HepG2 (cell line): Measurements from ENCODE around the gene SLC12A3. TPM values are rescaled to one million over a fixed set of nuclear protein-coding genes. Genes with fewer than 3 reads are reported as not detected.

ENCODE experiments used
- BRCA1 ChIP-seq: sonication (generic); formaldehyde crosslinking; IDR thresholded peaks from 2 replicates; pipeline ENCODE4 v1.4.0; 2020; ENCODE audit warnings: missing genetic modification reagents
- HMGXB4 ChIP-seq, 2 experiments: sonication (generic) in 1 of 2; formaldehyde crosslinking in 1 of 2; IDR thresholded peaks; 2 replicates each; pipeline versions ENCODE4 v1.4.0 to v1.6.1; 2018 to 2020; ENCODE audit warnings: missing genetic modification reagents in 2 of 2, borderline replicate concordance in 1 of 2, low read depth in 1 of 2, mild to moderate bottlenecking in 1 of 2, missing biosample characterization in 1 of 2
- IRX3 ChIP-seq: sonication (generic); formaldehyde crosslinking; IDR thresholded peaks from 2 replicates; pipeline ENCODE4 v1.8.1; 2023; ENCODE audit warnings: mild to moderate bottlenecking, low read depth, missing genetic modification reagents, borderline replicate concordance
- NR2F2 ChIP-seq: IDR thresholded peaks from 2 replicates; pipeline ENCODE4 v1.6.1; 2012; ENCODE audit warnings: low read depth, inconsistent platforms, borderline replicate concordance
- SAFB2 ChIP-seq: sonication (generic); formaldehyde crosslinking; IDR thresholded peaks from 2 replicates; pipeline ENCODE4 v1.5.1; 2020; ENCODE audit warnings: missing genetic modification reagents, low read depth, mild to moderate bottlenecking, borderline replicate concordance
- SATB2 ChIP-seq: sonication (generic); formaldehyde crosslinking; IDR thresholded peaks from 2 replicates; pipeline ENCODE4 v1.5.0; 2020; ENCODE audit warnings: missing genetic modification reagents
- SP4 ChIP-seq: sonication (generic); formaldehyde crosslinking; IDR thresholded peaks from 2 replicates; pipeline ENCODE4 v1.8.1; 2023; ENCODE audit warnings: mild to moderate bottlenecking, missing genetic modification reagents
- ZGPAT ChIP-seq: IDR thresholded peaks from 2 replicates; pipeline ENCODE4 v1.6.1; 2016; ENCODE audit warnings: mild to moderate bottlenecking
- ZMYM2 ChIP-seq: sonication (generic); formaldehyde crosslinking; IDR thresholded peaks from 2 replicates; pipeline ENCODE4 v1.8.0; 2022; ENCODE audit warnings: mild to moderate bottlenecking, missing genetic modification reagents
- ZMYM3 ChIP-seq: sonication (generic); formaldehyde crosslinking; IDR thresholded peaks from 2 replicates; pipeline ENCODE4 v1.5.1; 2020; ENCODE audit warnings: mild to moderate bottlenecking, missing genetic modification reagents
- ZNF335 ChIP-seq: sonication (generic); formaldehyde crosslinking; IDR thresholded peaks from 2 replicates; pipeline ENCODE4 v1.4.0; 2020; ENCODE audit warnings: missing genetic modification reagents
- ZNF430 ChIP-seq: sonication (generic); formaldehyde crosslinking; IDR thresholded peaks from 2 replicates; pipeline ENCODE4 v1.9.0; 2021; ENCODE audit warnings: mild to moderate bottlenecking, missing genetic modification reagents
- ZNF460 ChIP-seq: sonication (generic); formaldehyde crosslinking; IDR thresholded peaks from 2 replicates; pipeline ENCODE4 v1.5.1; 2020; ENCODE audit warnings: missing genetic modification reagents, mild to moderate bottlenecking, borderline replicate concordance
- ZNF580 ChIP-seq: IDR thresholded peaks from 2 replicates; pipeline ENCODE4 v1.6.1; 2016; ENCODE audit warnings: low read depth, borderline replicate concordance
- ZNF709 ChIP-seq: sonication (generic); formaldehyde crosslinking; IDR thresholded peaks from 2 replicates; pipeline ENCODE4 v1.5.0; 2020; ENCODE audit warnings: mild to moderate bottlenecking, missing genetic modification reagents
- ZSCAN9 ChIP-seq: IDR thresholded peaks from 2 replicates; pipeline ENCODE4 v1.6.1; 2016; ENCODE audit warnings: borderline replicate concordance
- polyA plus RNA-seq, 8 experiments: library from polyadenylated mRNA; depleted of rRNA in 3 of 8; stranded (reverse) in 7 of 8; unstranded in 1 of 8; fragments of >200 nt; fragmentation: Illumina TruSeq in 4 of 8; extraction: Trizol in 4 of 8; gene quantifications; 2 replicates each; pipeline versions ENCODE4 v1.2.1 to v1.2.3, GENCODE V29; 2011 to 2016; ENCODE audit warnings: low read depth in 4 of 8, missing spikeins in 1 of 8, mixed read lengths in 1 of 8; ENCODE audit not compliant: insufficient read depth in 1 of 8
- total RNA-seq, 5 experiments: library from RNA; depleted of rRNA; stranded (reverse); fragments of >200 nt; fragmentation: Illumina TruSeq; extraction: Trizol; gene quantifications; 2 replicates each; pipeline ENCODE4 v1.2.3, GENCODE V29; 2016; ENCODE audit warnings: low read depth in 1 of 5
- TF ChIP-seq, protein P1 (sequence below): sonication (generic); formaldehyde crosslinking; IDR thresholded peaks from 2 replicates; pipeline ENCODE4 v1.5.0; 2020; ENCODE audit warnings: mild to moderate bottlenecking, missing genetic modification reagents
- TF ChIP-seq, protein P2 (sequence below): sonication (generic); formaldehyde crosslinking; IDR thresholded peaks from 2 replicates; pipeline ENCODE4 v1.5.0; 2020; ENCODE audit warnings: missing genetic modification reagents
- TF ChIP-seq, protein P3 (sequence below): sonication (generic); formaldehyde crosslinking; IDR thresholded peaks from 2 replicates; pipeline ENCODE4 v1.5.0; 2020; ENCODE audit warnings: mild to moderate bottlenecking, missing genetic modification reagents

The SLC12A3 gene
- total and polyA plus RNA-seq, 2 of the 13 experiments (the other 11 are each of a cell fraction or from before 2014, with no cell fraction given), result 6.2 TPM; not detected in 1

DNA sequence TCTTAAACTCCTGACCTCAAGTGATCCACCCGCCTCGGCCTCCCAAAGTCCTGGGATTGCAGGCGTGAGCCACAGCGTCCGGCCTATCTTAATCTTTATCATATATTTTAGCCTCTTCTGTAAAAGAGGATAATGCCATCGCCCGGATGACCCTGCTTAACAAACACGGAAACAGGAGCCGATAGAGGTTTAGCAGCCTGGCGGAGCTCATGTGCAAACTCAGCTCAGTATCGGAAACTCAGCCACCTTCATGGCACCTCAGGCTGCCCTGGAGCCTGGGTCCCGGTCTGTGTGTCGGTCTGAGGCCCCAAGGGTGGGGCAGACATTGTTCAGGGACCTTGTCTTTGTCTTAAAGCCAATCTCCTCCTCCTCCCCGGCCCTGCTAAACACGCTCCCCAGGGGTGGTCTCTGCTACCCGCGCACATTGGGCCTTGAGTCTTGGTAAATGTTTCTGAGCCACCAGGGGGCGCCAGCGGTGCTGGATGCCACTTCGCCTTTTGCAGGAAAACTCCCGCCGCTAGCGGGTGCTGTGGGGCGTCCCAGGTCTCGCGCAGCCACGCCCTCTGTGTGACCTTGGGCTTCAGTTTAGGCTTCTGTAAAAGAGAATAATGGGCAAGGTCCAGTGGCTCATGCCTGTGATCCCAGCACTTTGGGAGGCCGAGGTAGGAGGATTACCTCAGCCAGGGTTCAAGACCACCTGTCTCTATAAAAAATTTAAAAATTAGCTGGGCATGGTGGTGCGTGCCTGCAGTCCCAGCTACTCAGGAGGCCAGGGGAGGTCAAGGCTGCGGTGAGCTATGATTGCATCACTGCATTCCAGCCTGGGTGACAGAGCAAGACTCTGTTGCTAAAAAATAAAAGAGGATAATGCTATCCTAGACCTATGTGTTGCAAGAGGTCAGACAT lies 99.5 kb downstream of the SLC12A3 start (continued):
- TF ChIP-seq SATB2 (CRISPR knock-in tag) (no peak), ZNF580 (CRISPR knock-in tag) (peak; percentile 94), ZGPAT (peak; percentile 72), ZNF709 (CRISPR knock-in tag) (no peak; the same call in 1 of the 2 replicates), ZNF460 (CRISPR knock-in tag) (peak; percentile 99), SP4 (CRISPR knock-in tag) (peak; percentile 29; the same call in 1 of the 2 replicates), ZNF430 (0 out of 2 replicates have a peak, but pooled peaks have one; percentile 51), IRX3 (no peak), ZSCAN9 (no peak), NR2F2 (peak; percentile 94), ZMYM2 (CRISPR knock-in tag) (peak; percentile 97), ZMYM3 (peak; percentile 96), BRCA1 (CRISPR knock-in tag) (peak; percentile 70), ZNF335 (CRISPR knock-in tag) (no peak), SAFB2 (CRISPR knock-in tag) (no peak), HMGXB4 (CRISPR knock-in tag; IDR thresholded peaks at IDR 0.05; ENCODE audit: borderline replicate concordance in 1 of 2, low read depth in 1 of 2) (peak; percentile 81 to 90; a peak in 3 of 4 replicates)
- TF ChIP-seq, protein P1, sequence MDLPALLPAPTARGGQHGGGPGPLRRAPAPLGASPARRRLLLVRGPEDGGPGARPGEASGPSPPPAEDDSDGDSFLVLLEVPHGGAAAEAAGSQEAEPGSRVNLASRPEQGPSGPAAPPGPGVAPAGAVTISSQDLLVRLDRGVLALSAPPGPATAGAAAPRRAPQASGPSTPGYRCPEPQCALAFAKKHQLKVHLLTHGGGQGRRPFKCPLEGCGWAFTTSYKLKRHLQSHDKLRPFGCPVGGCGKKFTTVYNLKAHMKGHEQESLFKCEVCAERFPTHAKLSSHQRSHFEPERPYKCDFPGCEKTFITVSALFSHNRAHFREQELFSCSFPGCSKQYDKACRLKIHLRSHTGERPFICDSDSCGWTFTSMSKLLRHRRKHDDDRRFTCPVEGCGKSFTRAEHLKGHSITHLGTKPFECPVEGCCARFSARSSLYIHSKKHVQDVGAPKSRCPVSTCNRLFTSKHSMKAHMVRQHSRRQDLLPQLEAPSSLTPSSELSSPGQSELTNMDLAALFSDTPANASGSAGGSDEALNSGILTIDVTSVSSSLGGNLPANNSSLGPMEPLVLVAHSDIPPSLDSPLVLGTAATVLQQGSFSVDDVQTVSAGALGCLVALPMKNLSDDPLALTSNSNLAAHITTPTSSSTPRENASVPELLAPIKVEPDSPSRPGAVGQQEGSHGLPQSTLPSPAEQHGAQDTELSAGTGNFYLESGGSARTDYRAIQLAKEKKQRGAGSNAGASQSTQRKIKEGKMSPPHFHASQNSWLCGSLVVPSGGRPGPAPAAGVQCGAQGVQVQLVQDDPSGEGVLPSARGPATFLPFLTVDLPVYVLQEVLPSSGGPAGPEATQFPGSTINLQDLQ (CRISPR knock-in tag), result no peak
- TF ChIP-seq, protein P2, sequence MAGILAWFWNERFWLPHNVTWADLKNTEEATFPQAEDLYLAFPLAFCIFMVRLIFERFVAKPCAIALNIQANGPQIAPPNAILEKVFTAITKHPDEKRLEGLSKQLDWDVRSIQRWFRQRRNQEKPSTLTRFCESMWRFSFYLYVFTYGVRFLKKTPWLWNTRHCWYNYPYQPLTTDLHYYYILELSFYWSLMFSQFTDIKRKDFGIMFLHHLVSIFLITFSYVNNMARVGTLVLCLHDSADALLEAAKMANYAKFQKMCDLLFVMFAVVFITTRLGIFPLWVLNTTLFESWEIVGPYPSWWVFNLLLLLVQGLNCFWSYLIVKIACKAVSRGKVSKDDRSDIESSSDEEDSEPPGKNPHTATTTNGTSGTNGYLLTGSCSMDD (CRISPR knock-in tag), result no peak
- TF ChIP-seq, protein P3, sequence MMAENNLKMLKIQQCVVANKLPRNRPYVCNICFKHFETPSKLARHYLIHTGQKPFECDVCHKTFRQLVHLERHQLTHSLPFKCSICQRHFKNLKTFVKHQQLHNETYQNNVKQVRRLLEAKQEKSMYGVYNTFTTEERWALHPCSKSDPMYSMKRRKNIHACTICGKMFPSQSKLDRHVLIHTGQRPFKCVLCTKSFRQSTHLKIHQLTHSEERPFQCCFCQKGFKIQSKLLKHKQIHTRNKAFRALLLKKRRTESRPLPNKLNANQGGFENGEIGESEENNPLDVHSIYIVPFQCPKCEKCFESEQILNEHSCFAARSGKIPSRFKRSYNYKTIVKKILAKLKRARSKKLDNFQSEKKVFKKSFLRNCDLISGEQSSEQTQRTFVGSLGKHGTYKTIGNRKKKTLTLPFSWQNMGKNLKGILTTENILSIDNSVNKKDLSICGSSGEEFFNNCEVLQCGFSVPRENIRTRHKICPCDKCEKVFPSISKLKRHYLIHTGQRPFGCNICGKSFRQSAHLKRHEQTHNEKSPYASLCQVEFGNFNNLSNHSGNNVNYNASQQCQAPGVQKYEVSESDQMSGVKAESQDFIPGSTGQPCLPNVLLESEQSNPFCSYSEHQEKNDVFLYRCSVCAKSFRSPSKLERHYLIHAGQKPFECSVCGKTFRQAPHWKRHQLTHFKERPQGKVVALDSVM (CRISPR knock-in tag), result peak; percentile 94
